ENCODE results near the gene PDE4D.

DNA sequence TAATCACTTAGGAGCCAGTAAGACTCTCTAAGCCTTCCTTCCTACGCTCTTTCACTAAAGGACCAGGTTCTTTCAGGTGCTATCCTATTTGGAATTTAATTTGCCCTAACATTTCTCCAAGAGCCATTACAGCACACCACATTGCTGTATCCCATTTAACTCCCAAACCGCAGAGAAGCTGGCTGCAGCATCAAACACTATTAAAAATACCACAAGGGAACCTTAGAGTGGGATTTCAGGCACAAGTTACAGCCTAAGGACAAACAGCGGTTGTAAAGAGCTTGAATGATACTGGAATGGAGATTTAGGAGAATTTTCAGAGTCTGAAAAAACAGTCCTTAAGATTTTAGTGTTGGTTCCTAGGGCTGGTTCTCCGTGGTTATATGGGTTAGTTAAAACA lies 744.3 kb downstream of the PDE4D start:
- TF ChIP-seq YY1 (IDR thresholded peaks at IDR 0.05; ENCODE audit: insufficient read depth, insufficient read length) (no peak), ZNF274 (IDR thresholded peaks at IDR 0.05; ENCODE audit: low read depth, low read length) (no peak)

Data from NT2/D1 (cell line).